ENCODE results near the gene SFXN1.

- TF ChIP-seq, protein P1, sequence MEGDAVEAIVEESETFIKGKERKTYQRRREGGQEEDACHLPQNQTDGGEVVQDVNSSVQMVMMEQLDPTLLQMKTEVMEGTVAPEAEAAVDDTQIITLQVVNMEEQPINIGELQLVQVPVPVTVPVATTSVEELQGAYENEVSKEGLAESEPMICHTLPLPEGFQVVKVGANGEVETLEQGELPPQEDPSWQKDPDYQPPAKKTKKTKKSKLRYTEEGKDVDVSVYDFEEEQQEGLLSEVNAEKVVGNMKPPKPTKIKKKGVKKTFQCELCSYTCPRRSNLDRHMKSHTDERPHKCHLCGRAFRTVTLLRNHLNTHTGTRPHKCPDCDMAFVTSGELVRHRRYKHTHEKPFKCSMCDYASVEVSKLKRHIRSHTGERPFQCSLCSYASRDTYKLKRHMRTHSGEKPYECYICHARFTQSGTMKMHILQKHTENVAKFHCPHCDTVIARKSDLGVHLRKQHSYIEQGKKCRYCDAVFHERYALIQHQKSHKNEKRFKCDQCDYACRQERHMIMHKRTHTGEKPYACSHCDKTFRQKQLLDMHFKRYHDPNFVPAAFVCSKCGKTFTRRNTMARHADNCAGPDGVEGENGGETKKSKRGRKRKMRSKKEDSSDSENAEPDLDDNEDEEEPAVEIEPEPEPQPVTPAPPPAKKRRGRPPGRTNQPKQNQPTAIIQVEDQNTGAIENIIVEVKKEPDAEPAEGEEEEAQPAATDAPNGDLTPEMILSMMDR (conservative IDR thresholded peaks at IDR 0.05; ENCODE audit: low read length), result no peak
- no peak for TF ChIP-seq EZH2phosphoT487 (IDR thresholded peaks at IDR 0.05; ENCODE audit: borderline replicate concordance, low read depth, low read length)
Measured at GRCh38 chr5:175550055-175550805, 71.9 kb downstream of the SFXN1 start.
